HepG2 (cell line): ENCODE data around the gene ZNF276. TPM values are rescaled to one million over a fixed set of nuclear protein-coding genes. Genes with fewer than 3 reads are reported as not detected.

Experiments used
- polyA plus RNA-seq, 8 experiments: library from polyadenylated mRNA; depleted of rRNA in 3 of 8; stranded (reverse) in 7 of 8; unstranded in 1 of 8; fragments of >200 nt; fragmentation: Illumina TruSeq in 4 of 8; extraction: Trizol in 4 of 8; gene quantifications; 2 replicates each; pipeline versions ENCODE4 v1.2.1 to v1.2.3, GENCODE V29; 2011 to 2016; ENCODE audit warnings: low read depth in 4 of 8, missing spikeins in 1 of 8, mixed read lengths in 1 of 8; ENCODE audit not compliant: insufficient read depth in 1 of 8
- total RNA-seq, 5 experiments: library from RNA; depleted of rRNA; stranded (reverse); fragments of >200 nt; fragmentation: Illumina TruSeq; extraction: Trizol; gene quantifications; 2 replicates each; pipeline ENCODE4 v1.2.3, GENCODE V29; 2016; ENCODE audit warnings: low read depth in 1 of 5
- TF ChIP-seq, protein P1 (sequence below): sonication (generic); formaldehyde crosslinking; IDR thresholded peaks from 2 replicates; pipeline ENCODE4 v1.5.0; 2020; ENCODE audit warnings: missing genetic modification reagents
- TF ChIP-seq, protein P2 (sequence below): sonication (generic); formaldehyde crosslinking; IDR thresholded peaks from 2 replicates; pipeline ENCODE4 v1.4.0; 2020; ENCODE audit warnings: missing genetic modification reagents, mild to moderate bottlenecking, borderline replicate concordance
- TF ChIP-seq, protein P3 (sequence below): sonication (generic); formaldehyde crosslinking; IDR thresholded peaks from 2 replicates; pipeline ENCODE4 v1.5.1; 2020; ENCODE audit warnings: mild to moderate bottlenecking, missing genetic modification reagents

The ZNF276 gene
- total and polyA plus RNA-seq, 2 of the 13 experiments (the other 11 are each of a cell fraction or from before 2014, with no cell fraction given), result 17.7 to 18.0 TPM

DNA sequence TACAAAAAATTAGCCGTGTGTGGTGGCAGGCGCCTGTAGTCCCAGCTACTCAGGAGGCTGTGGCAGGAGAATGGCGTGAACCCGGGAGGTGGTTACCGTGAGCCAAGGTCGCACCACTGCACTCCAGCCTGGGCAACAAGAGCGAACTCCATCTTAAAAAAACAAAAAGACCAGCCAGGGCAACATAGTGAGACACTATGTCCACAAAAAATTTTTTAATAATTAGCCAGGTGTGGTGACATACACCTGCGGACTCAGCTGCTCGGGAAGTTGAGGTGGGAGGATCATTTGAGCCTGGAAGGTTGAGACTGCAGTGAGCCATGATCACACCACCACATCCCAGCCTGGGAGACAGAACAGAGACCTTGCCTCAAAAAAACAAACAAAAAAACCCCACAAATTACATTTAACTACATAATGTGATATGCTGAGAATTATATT is 66.0 kb downstream of the ZNF276 start (continued):
- TF ChIP-seq, protein P1, sequence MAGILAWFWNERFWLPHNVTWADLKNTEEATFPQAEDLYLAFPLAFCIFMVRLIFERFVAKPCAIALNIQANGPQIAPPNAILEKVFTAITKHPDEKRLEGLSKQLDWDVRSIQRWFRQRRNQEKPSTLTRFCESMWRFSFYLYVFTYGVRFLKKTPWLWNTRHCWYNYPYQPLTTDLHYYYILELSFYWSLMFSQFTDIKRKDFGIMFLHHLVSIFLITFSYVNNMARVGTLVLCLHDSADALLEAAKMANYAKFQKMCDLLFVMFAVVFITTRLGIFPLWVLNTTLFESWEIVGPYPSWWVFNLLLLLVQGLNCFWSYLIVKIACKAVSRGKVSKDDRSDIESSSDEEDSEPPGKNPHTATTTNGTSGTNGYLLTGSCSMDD (CRISPR knock-in tag), result no peak
- TF ChIP-seq, protein P2, sequence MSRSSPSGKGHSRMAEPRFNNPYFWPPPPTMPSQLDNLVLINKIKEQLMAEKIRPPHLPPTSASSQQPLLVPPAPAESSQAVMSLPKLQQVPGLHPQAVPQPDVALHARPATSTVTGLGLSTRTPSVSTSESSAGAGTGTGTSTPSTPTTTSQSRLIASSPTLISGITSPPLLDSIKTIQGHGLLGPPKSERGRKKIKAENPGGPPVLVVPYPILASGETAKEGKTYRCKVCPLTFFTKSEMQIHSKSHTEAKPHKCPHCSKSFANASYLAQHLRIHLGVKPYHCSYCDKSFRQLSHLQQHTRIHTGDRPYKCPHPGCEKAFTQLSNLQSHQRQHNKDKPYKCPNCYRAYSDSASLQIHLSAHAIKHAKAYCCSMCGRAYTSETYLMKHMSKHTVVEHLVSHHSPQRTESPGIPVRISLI (CRISPR knock-in tag), result 0 out of 2 replicates have a peak, but pooled peaks have one; percentile 44
- TF ChIP-seq, protein P3, sequence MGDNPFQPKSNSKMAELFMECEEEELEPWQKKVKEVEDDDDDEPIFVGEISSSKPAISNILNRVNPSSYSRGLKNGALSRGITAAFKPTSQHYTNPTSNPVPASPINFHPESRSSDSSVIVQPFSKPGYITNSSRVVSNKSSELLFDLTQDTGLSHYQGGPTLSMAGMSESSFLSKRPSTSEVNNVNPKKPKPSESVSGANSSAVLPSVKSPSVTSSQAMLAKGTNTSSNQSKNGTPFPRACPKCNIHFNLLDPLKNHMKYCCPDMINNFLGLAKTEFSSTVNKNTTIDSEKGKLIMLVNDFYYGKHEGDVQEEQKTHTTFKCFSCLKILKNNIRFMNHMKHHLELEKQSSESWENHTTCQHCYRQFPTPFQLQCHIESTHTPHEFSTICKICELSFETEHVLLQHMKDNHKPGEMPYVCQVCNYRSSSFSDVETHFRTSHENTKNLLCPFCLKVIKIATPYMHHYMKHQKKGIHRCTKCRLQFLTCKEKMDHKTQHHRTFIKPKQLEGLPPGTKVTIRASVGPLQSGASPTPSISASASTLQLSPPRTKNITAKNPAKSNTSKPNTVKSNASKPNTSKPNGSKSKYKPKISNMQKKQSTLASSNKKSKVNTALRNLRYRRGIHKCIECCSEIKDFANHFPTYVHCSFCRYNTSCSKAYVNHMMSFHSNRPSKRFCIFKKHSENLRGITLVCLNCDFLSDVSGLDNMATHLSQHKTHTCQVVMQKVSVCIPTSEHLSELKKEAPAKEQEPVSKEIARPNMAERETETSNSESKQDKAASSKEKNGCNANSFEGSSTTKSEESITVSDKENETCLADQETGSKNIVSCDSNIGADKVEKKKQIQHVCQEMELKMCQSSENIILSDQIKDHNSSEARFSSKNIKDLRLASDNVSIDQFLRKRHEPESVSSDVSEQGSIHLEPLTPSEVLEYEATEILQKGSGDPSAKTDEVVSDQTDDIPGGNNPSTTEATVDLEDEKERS (CRISPR knock-in tag), result no peak

Other genes with a start within 250 kb of the ZNF276 start
- gene ANKRD11, start 231.0 kb upstream of the ZNF276 start, total RNA-seq (2016; rRNA removed; fragmentation: Illumina TruSeq; extraction: Trizol), result 21.4 and 24.4 TPM in 2 replicates
- 38.4 and 42.3 TPM in 2 replicates for gene ANKRD11, start 231.0 kb upstream of the ZNF276 start, polyA plus RNA-seq (2011; rRNA removed)
- gene SPG7, start 213.1 kb upstream of the ZNF276 start, total RNA-seq (2016; rRNA removed; fragmentation: Illumina TruSeq; extraction: Trizol), result 63.9 and 136 TPM in 2 replicates
- 66.0 and 77.5 TPM in 2 replicates for gene SPG7, start 213.1 kb upstream of the ZNF276 start, polyA plus RNA-seq (2011; rRNA removed)
- gene RPL13, start 160.9 kb upstream of the ZNF276 start, total RNA-seq (2016; rRNA removed; fragmentation: Illumina TruSeq; extraction: Trizol), result 2,988 and 3,233 TPM in 2 replicates
- 4,411 and 5,523 TPM in 2 replicates for gene RPL13, start 160.9 kb upstream of the ZNF276 start, polyA plus RNA-seq (2011; rRNA removed)
- gene CPNE7, start 145.8 kb upstream of the ZNF276 start, total RNA-seq (2016; rRNA removed; fragmentation: Illumina TruSeq; extraction: Trizol), result not detected in 2 replicates
- gene CPNE7, start 145.8 kb upstream of the ZNF276 start, polyA plus RNA-seq (2011; rRNA removed), result 0.59 and 2.1 TPM in 2 replicates
- 19.7 and 37.6 TPM in 2 replicates for gene DPEP1, start 107.9 kb upstream of the ZNF276 start, total RNA-seq (2016; rRNA removed; fragmentation: Illumina TruSeq; extraction: Trizol)
- gene DPEP1, start 107.9 kb upstream of the ZNF276 start, polyA plus RNA-seq (2011; rRNA removed), result 40.2 and 52.2 TPM in 2 replicates
- 69.4 and 80.0 TPM in 2 replicates for gene CHMP1A, start 63.8 kb upstream of the ZNF276 start, total RNA-seq (2016; rRNA removed; fragmentation: Illumina TruSeq; extraction: Trizol)
- 73.3 and 87.2 TPM in 2 replicates for gene CHMP1A, start 63.8 kb upstream of the ZNF276 start, polyA plus RNA-seq (2011; rRNA removed)
- 11.0 and 11.2 TPM in 2 replicates for gene SPATA33, start 63.7 kb upstream of the ZNF276 start, total RNA-seq (2016; rRNA removed; fragmentation: Illumina TruSeq; extraction: Trizol)
- 5.7 and 6.3 TPM in 2 replicates for gene SPATA33, start 63.7 kb upstream of the ZNF276 start, polyA plus RNA-seq (2011; rRNA removed)
- 1.2 and 2.5 TPM in 2 replicates for gene CDK10, start 34.8 kb upstream of the ZNF276 start, total RNA-seq (2016; rRNA removed; fragmentation: Illumina TruSeq; extraction: Trizol)
- 3.9 and 4.3 TPM in 2 replicates for gene CDK10, start 34.8 kb upstream of the ZNF276 start, polyA plus RNA-seq (2011; rRNA removed)
- 17.0 and 20.7 TPM in 2 replicates for gene SPATA2L, start 19.8 kb upstream of the ZNF276 start, total RNA-seq (2016; rRNA removed; fragmentation: Illumina TruSeq; extraction: Trizol)
- gene SPATA2L, start 19.8 kb upstream of the ZNF276 start, polyA plus RNA-seq (2011; rRNA removed), result 9.1 and 11.8 TPM in 2 replicates
- 3.8 and 10.1 TPM in 2 replicates for gene VPS9D1, start 639 bp upstream of the ZNF276 start, total RNA-seq (2016; rRNA removed; fragmentation: Illumina TruSeq; extraction: Trizol)
- gene VPS9D1, start 639 bp upstream of the ZNF276 start, polyA plus RNA-seq (2011; rRNA removed), result 13.2 and 18.6 TPM in 2 replicates
- 45.7 and 106 TPM in 2 replicates for gene FANCA, start 95.1 kb downstream of the ZNF276 start, total RNA-seq (2016; rRNA removed; fragmentation: Illumina TruSeq; extraction: Trizol)
- 77.9 and 88.0 TPM in 2 replicates for gene FANCA, start 95.1 kb downstream of the ZNF276 start, polyA plus RNA-seq (2011; rRNA removed)
- gene SPIRE2, start 106.9 kb downstream of the ZNF276 start, total RNA-seq (2016; rRNA removed; fragmentation: Illumina TruSeq; extraction: Trizol), result 7.6 and 13.3 TPM in 2 replicates
- gene SPIRE2, start 106.9 kb downstream of the ZNF276 start, polyA plus RNA-seq (2011; rRNA removed), result 37.5 and 55.7 TPM in 2 replicates
- gene TCF25, start 152.1 kb downstream of the ZNF276 start, total RNA-seq (2016; rRNA removed; fragmentation: Illumina TruSeq; extraction: Trizol), result 98.4 and 138 TPM in 2 replicates
- 206 and 274 TPM in 2 replicates for gene TCF25, start 152.1 kb downstream of the ZNF276 start, polyA plus RNA-seq (2011; rRNA removed)
- gene MC1R, start 197.3 kb downstream of the ZNF276 start, total RNA-seq (2016; rRNA removed; fragmentation: Illumina TruSeq; extraction: Trizol), result 7.2 and 9.1 TPM in 2 replicates
- 14.8 and 20.0 TPM in 2 replicates for gene MC1R, start 197.3 kb downstream of the ZNF276 start, polyA plus RNA-seq (2011; rRNA removed)
- gene TUBB3, start 201.8 kb downstream of the ZNF276 start, total RNA-seq (2016; rRNA removed; fragmentation: Illumina TruSeq; extraction: Trizol), result 161 and 185 TPM in 2 replicates
- gene TUBB3, start 201.8 kb downstream of the ZNF276 start, polyA plus RNA-seq (2011; rRNA removed), result 110 and 152 TPM in 2 replicates
- 98.5 and 107 TPM in 2 replicates for gene DEF8, start 227.2 kb downstream of the ZNF276 start, total RNA-seq (2016; rRNA removed; fragmentation: Illumina TruSeq; extraction: Trizol)
- 98.2 and 108 TPM in 2 replicates for gene DEF8, start 227.2 kb downstream of the ZNF276 start, polyA plus RNA-seq (2011; rRNA removed)